Choroid plexus epithelial cell (primary cell): ENCODE data around the gene ELMO1.

ENCODE experiments used
- DNase-seq: peaks from one replicate; pipeline ENCODE4 v3.0.0-alpha.2; 2010; ENCODE audit warnings: low read depth
- H3K4me3 ChIP-seq: 2 replicates; pipeline ENCODE4 v1.5.1; 2011; ENCODE audit warnings: low read depth, mild to moderate bottlenecking, control low read depth, low read length, moderate library complexity
- TF ChIP-seq, protein P1 (sequence below): conservative IDR thresholded peaks from 2 replicates; pipeline ENCODE4 v1.5.1; 2011; ENCODE audit warnings: low read depth, mild to moderate bottlenecking, control low read depth, inconsistent platforms, low read length, moderate library complexity

ELMO1 gene

DNA sequence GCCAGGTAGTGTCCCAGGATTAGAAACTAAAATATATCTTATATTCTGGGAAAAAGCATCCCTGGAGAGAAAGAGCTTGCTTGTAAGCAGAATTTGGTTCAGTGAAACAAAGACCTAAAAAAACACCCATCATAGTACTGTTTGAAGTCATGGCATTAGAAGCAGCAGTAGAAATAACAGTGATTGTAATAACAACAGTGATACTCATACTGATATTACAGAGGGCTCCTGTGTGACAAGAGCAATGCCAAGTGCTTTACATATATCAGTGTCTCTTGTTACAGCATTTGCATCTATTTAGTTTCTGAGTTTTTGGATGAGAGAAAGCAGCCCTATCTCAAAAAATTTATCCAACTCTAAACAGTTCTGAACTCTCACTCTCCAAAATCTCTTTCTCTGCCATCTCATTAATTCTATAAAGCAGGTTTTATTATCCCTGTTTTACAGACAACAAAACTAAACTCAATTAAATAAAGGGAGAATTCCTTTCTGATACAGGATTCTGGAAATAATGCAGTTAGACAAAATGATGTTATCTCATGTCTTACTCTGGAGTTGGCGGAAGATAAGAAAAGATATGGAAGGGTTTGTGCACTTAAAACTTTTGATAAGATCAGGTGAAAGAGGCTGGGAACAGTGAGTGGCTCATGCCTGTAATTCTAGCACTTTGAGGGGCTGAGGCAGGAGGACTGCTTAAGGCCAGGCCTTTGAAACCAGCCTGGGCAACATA, 577.9 kb downstream of the ELMO1 start:
- DNase-seq: no peak
- H3K4me3 ChIP-seq: no peak overlapping the region
- TF ChIP-seq, protein P1, sequence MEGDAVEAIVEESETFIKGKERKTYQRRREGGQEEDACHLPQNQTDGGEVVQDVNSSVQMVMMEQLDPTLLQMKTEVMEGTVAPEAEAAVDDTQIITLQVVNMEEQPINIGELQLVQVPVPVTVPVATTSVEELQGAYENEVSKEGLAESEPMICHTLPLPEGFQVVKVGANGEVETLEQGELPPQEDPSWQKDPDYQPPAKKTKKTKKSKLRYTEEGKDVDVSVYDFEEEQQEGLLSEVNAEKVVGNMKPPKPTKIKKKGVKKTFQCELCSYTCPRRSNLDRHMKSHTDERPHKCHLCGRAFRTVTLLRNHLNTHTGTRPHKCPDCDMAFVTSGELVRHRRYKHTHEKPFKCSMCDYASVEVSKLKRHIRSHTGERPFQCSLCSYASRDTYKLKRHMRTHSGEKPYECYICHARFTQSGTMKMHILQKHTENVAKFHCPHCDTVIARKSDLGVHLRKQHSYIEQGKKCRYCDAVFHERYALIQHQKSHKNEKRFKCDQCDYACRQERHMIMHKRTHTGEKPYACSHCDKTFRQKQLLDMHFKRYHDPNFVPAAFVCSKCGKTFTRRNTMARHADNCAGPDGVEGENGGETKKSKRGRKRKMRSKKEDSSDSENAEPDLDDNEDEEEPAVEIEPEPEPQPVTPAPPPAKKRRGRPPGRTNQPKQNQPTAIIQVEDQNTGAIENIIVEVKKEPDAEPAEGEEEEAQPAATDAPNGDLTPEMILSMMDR: no peak

DNA sequence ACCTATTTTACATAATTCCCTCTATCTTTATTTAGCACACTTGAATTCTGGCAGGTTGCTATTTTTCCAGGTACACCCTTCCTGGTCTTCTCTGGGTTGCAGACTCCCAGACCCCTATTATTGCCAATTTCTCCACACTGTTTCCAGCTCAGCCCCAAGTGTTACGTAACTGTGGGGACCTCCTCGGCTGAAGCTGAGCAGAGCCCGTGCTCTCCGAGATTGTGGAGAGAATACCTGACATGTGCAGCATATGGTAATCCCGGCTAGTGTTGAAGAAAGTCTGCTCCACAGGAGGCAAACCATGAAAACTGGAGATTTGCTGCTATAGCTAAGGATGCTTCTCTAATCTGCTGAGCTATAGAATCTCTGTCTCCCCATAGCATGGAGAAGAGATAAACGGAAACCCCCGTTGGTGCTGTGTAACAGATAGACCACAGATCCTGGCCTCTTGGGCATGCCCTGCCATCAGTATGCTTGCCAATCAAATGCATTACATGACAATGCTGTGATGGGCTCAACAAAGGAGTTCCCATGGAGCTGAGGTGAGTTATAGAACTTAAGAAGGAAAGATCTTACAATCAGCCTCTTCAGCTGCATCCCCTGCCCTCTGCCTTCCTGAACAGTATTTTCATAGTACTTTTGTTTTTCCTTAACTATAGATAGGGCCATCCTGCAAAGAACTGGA, 579.8 kb downstream of the ELMO1 start:
- H3K4me3 ChIP-seq: no peak overlapping the region
- TF ChIP-seq, protein P1: no peak
- DNase-seq: no peak

DNA sequence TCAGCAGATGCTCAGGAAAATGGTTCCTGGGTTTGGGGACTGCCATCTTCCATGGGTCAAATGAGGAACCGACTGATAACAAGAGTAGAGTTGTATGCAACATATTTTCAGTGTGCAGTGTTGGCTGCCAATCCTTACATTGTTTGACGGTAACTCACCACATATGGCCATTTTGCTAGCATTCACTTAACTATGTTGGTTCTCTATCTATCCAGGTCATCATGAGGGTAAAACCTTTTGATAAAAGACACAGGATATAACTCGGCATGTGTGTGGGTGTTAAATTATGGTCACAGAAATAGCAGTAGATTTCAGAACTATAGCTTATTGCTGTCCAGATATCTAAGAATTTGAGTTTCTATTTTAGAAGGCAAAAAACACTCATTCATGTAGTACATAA, 583.6 kb downstream of the ELMO1 start:
- TF ChIP-seq, protein P1: no peak
- DNase-seq: no peak
- no peak overlapping the region for H3K4me3 ChIP-seq

DNA sequence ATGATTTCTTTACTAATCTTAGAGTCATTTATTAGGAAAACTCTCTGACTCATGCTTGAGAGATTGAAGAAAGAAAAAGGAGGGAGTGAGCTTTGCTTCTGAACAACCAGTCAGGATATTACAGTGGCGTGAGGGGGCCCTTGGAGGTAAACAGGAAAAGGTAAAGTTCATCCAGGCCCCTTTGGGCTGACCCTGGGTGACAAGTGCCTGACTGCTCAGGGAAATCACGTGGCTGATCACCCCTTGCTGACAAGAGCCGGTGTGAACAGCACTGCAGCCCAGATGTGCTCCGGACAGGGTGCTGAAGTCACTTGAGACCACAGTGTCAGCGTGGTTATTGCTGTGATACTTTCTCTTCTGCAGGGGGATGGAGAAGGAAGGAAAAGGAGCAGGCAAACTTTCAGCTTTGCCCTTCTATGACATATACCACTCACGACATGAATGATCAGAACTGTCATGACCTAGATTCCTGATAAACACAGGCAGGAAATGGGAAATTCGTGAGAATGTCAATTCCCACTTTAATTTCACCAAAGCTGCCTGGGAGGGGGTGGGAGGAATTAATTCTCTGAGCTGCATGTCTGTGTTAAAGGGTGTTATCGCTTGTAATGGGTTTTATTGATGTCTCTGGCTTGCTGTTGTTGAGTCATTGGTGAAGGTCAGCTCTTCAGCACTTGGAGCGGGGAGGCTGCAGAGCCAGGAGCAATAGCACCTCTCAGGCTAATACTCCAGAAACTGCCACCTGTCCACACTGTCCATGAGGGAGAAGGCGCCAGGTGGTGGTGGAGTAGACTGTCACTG, 584.6 kb downstream of the ELMO1 start:
- H3K4me3 ChIP-seq: no peak overlapping the region
- TF ChIP-seq, protein P1: no peak
- DNase-seq: no peak

DNA sequence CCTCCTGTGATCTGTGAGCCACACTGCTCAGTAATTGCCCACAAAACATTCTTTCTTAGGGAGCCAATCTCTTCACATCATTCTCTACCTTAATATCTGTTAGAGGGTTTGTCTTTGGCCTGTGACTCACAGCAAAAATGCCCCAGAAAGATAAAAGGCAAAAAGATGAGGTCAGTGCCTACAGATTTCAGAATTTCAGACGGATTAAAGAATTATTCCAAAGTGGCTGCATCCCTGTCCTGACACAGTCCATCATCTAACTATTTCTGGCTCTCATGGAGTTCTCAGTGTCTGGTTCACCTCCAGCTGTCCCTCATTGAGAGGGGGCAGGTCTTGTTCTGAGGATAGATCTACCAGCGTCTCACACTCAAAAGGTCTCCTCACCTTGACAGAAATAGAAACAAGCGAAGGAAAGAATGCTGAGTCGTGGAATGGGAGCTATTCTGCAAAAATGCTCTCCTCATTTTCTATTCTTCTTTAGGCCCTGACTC, 585.8 kb downstream of the ELMO1 start:
- TF ChIP-seq, protein P1: no peak
- H3K4me3 ChIP-seq: no peak overlapping the region
- DNase-seq: no peak

DNA sequence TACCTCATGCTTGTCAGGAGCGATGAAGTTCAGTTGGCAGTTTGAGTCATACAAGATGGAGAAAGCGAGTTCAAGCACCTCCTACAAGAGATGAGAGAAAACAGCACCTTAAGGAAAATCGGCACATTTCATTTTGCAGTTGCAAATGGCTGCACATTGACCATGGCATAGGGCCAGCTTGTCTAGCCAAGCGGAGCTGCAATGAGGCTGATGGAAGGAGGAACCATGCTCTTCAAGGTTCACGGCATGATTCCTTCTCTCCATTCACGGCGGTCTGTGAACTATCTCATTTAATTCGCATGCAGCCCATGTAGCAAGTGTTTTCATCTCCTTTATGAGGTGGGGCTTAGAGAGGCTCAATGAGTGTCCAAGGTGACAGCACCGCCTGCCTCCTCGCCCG, 587.0 kb downstream of the ELMO1 start:
- DNase-seq: no peak
- no peak overlapping the region for H3K4me3 ChIP-seq
- TF ChIP-seq, protein P1: no peak
